WI38 (cell line): ENCODE measurements around the gene HPN.

ENCODE experiments used
- H3K4me3 ChIP-seq: 2 replicates; pipeline ENCODE4 v1.5.1; 2011; ENCODE audit warnings: low read depth, mild to moderate bottlenecking, control low read depth, low read length
- TF ChIP-seq, protein P1 (sequence below): IDR thresholded peaks from 2 replicates; pipeline ENCODE4 v1.5.1; 2012; ENCODE audit warnings: low read depth, mild to moderate bottlenecking, control low read depth, low read length

HPN gene

DNA sequence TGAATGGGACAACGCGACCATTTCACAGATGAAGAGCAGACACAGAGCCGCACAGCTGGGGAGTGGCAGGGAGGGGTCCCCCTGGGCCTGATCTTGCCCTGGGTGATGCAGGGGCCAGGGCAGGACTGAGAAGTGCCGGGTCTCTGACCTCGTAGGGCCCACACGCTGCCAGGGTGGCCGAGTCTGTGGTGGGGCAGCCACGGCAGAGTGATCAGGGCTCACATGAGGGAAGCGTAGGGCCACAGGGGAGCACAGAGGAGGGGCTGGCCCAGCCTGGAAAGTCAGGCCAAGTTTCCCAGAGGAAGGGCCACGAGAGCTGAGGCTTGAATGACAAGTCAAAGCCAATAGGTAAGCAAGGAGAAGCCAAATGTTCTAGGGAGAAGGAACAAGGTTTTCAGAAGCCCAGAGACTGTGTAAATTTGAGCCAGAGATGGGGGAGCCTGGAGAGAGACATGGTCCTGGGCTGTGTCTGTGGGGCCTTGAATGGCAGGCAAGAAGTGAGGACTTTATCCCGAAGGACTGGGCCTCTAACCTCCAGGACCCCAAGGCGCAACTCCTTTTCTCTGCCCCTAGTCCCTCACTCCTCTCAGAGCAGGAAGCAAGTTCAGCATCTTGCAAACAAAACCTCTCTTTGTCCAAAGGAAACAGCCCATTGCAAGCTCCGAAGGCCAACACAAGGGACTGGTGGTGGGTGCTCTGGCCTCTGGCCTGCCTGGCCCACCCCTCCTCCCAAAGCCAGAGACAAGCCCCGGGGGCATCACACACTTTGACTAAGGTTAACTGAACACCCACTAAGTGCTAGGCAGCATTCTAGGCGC, 42.4 kb downstream of the HPN start:
- no peak overlapping the region for H3K4me3 ChIP-seq
- TF ChIP-seq, protein P1, sequence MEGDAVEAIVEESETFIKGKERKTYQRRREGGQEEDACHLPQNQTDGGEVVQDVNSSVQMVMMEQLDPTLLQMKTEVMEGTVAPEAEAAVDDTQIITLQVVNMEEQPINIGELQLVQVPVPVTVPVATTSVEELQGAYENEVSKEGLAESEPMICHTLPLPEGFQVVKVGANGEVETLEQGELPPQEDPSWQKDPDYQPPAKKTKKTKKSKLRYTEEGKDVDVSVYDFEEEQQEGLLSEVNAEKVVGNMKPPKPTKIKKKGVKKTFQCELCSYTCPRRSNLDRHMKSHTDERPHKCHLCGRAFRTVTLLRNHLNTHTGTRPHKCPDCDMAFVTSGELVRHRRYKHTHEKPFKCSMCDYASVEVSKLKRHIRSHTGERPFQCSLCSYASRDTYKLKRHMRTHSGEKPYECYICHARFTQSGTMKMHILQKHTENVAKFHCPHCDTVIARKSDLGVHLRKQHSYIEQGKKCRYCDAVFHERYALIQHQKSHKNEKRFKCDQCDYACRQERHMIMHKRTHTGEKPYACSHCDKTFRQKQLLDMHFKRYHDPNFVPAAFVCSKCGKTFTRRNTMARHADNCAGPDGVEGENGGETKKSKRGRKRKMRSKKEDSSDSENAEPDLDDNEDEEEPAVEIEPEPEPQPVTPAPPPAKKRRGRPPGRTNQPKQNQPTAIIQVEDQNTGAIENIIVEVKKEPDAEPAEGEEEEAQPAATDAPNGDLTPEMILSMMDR, result no peak

GRCh38 chr19:35084509-35084762, 42.9 kb downstream of the HPN start:
- TF ChIP-seq, protein P1, result no peak
- H3K4me3 ChIP-seq, result no peak overlapping the region

DNA sequence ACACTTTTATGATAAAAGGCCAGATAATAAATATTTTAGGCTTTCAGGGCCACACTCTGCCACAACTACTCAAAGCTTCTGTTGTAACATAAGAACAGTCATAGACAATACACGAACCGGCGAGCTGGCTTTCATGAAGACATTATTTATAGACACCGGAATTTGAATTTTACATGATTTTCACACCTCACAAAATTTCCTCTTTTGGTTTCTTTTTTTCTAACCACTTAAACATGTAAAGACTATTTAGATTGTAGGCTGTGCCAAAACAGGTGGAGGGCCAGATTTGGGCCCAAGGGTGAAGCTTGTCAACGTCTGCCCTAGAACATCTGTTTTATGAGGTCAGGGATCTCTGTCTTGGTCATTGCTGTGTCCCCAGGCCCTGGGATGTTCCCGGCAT, 44.4 kb downstream of the HPN start:
- H3K4me3 ChIP-seq, result no peak overlapping the region

DNA sequence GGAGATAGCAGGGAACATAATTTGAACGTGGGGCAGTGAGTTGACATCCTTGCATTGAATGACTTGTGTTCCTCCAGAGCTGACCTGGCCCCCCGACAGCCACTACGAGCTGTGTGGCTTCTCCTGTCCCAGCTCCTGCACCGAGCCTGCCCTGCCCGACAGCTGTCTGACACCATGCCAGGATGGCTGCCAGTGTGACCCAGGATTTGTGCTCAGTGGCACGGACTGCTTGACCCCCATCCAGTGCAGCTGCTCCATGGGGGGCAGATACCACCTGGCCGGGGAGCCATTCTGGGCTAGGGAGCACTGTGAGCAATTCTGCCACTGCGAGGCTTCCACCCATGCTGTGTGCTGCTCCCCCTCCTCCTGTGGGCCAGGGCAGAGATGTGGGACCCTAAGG, 44.9 kb downstream of the HPN start:
- no peak overlapping the region for H3K4me3 ChIP-seq
- TF ChIP-seq, protein P1, result no peak

More for the DNA sequence above, 44.4 kb downstream of the HPN start:
- TF ChIP-seq, protein P1, result no peak

- TF ChIP-seq, protein P1, result no peak
- no peak overlapping the region for H3K4me3 ChIP-seq
Measured at GRCh38 chr19:35087393-35087792, 45.9 kb downstream of the HPN start.

DNA sequence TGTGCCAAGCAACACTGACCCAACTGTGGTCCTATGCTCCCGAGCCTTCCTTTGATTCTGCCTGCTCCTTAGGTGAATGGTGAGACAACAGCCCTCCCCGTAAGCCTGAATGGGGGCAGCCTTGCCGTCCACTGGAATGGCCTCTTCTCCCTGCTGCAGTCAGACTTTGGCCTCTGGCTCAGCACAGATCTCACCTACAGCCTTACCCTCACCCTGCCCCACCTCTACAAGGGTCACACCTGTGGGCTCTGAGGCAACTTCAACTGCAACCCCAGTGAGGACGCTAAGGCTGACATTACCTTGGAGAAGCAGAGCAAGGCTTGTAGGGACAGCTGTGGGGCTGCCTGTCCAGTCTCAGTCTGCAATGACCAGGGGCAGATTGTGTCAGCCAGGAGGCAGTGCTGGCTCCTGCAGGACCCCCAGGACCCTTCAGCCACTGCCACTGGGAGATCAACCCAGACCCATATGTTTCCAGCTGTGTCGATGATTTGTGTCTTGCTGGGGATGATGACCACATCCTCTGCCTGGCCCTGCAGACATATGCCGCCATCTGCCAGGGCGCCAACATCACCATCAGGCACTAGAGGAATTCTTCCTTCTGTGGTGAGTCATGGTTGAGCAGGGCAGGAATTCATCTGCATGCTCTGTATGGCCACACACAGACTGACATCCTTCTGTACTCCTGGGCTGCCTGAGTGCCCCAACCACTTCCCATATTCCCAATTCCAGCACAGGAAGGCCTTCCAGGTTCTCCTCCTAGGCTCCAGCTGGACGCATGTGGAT, 46.8 kb downstream of the HPN start:
- TF ChIP-seq, protein P1, result no peak

DNA sequence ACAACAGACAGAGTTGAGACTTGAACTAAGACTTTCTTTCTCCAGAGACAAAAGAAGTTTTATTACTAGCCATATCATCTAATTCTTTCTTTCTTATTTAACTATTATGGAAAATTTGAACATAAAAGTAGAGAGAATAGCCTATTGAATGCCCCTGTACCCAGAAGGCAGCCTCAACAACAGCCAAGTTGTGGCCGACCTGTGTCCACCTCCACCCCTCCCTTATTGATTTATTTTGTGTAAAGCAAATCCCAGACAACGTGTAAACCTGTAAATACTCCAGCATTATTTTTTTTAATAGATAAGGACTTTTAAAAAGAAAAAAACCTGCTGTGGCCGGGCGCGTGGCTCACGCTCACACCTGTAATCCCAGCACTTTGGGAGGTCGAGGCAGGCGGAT, 48.0 kb downstream of the HPN start:
- TF ChIP-seq, protein P1, result no peak
- no peak overlapping the region for H3K4me3 ChIP-seq

More for the DNA sequence above, 46.8 kb downstream of the HPN start:
- no peak overlapping the region for H3K4me3 ChIP-seq
